ENCODE measurements around the gene ING3.

The ING3 gene
- total RNA-seq, result 33.7 to 38.4 (median 36.8) reads per million in 3 experiments

GRCh38 chr7:120950539-120951308 is at the start of gene ING3:
Gene ING3, plus strand, starts transcription at chr7:120950777. Its CDS starts 120 bp downstream, at chr7:120950897.
- peak; percentile 98 for DNase-seq

DNA sequence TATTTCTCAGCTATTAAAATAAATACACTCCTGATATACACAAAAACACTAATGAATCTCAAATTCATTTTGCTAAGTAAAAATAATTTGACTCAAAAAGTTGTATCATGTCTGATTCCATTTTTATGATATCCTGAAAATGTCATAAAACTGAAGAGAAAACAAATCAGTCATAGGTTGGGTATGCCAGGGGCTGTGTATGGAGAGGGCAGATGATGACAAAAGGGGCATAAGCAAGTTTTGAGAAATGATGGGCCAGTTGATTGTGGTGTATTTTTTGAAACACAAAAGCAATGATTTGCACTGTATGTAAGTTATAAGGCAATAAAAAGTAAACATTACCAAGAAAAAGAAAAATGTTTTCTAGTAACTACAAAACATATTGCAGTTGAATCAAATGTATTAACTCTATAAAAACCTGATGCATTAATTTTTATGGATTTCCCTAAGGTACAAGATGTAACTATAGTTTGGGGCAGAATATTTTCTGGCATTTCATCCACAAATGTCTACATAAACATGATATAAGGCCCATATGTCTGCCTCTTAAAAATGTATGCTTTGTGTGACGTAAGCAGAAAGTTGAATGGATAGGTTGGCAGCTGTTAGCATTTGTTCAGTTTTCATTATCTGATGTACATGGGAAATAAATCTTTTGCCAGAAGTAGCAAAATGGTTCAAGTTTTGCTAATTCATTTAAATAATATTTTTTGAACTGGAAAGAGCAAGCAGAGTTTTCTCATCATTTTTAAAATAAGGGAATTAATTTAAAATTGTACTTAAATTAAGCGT is 35.1 kb upstream of the ING3 start:
- no peak for DNase-seq

GRCh38 chr7:120916121-120916520 is 34.5 kb upstream of the ING3 start:
- no peak for DNase-seq

GRCh38 chr7:120916538-120916937 is 34.0 kb upstream of the ING3 start:
- DNase-seq, result no peak

GRCh38 chr7:120919466-120919865 is 31.1 kb upstream of the ING3 start:
- no peak for DNase-seq

DNA sequence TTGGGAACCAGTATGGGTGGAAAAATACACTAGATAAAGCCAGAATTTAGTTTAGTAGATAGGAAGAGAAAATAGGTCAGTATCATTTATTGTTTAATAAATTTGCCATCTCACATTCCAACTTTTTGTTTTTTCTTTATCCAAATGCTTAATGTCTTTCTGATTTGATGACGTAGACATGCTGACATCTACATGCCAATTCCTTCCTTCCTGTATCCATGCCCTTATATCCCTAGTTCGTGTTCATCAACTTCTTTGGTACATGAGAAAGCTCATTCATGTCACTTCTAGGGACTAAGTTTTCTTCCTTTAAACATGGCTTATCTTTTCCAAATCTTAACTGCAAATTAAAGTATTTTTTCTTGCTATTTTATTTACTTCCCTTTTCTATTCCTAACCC is 30.5 kb upstream of the ING3 start:
- no peak for DNase-seq

DNA sequence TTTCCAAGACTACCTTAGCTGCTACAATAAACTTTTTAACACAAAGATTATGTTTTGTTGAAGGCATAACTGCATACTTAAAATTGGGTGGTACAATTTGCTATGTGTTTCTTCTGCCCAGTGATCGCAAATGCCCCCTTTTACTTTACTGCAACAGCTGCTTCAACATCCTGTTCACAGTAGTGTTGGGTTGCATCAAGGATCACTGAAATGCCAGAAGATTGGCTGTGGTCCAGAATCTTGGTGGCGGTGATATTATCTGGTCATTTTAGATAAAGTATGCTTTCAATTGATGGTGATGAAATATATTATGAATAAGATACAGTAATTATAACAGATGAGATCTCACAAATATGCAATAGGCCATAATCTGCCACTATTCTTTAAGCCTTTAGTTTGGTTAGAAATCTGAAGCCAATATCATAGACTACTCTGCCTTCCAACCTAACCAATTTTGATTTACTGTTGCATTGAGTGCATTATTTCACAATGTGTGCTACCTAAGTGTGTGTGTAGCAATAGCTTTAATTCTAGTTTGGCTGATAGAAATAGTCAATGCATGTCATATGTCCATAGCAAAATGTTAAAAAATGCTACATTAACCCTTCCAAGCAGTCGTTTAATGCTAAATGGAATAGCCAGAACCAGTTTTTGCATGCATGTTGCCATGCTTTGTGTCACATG is 29.8 kb upstream of the ING3 start:
- no peak for DNase-seq

DNA sequence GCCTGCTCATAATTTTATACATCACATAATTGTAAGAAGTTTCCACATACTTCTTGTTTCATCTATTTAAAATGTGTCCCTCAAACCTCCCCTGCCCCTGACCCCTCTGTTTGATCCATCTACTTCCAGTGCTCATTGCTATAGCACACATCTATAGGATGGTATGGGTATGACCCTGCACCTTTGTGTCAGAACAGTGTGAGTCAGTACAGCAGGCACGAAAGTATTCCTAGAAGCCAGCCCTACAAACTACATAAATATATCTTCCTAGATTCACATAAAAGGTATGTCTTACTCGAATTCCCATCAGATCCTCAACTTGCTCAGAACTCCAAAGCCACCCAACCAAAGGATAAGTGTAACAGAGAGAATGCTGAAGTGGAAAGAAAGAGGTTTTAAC is 25.7 kb upstream of the ING3 start:
- DNase-seq, result no peak

GRCh38 chr7:120925392-120925791 is 25.2 kb upstream of the ING3 start:
- no peak for DNase-seq

DNA sequence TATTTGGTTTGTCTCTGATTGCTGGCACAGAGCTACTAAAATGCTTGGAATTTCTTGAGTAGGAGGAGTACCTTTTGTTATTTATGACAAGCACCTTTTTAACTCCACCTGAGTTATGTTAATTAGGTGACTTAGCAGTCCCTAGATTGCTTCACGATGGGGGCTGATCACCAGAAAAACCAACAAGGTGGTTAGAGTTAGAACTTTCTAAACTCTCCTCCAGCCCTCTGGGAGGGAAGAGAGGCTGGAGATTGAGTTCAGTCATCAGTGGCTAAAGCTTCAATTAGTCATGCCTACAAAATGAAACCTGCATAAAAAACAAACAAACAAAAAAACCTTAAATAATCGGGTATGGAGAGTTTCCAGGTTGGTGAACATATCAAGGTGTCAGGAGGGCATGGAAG is 23.6 kb upstream of the ING3 start:
- DNase-seq, result no peak

DNA sequence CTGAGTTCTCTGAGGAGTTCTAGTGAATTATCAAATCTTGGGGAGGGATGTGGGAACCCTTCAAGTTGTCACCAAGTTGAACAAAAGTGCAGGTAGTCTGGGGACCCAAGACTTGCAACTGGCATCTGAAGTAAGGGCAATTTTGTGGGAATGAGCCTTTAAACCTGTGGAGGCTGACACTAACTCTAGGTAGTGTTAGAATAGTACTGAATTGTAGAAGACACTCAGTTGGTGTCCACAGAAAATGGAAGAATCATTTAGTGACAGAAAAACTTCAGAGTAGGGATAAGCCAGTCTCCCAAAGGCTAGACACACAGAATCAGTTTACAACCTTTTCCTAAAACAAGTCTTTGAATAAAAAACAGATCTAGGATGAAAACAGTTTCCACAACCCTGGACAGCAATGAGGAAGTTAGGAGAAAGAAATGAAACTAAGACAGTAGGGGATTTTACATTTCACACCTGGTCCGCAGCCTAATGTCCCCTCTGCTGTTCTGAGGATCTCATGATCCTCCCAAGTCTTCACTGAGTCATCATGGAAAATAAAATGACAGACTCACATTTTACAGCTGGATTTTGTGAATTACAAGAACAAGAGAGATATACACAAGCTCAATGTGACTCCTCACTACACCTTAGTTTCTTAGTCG is 23.0 kb upstream of the ING3 start:
- no peak for DNase-seq

- no peak for DNase-seq
These were observed 19.3 kb upstream of the ING3 start for GRCh38 chr7:120931243-120931642.

- DNase-seq, result no peak
These were observed 17.1 kb upstream of the ING3 start for GRCh38 chr7:120933475-120933874.

DNA sequence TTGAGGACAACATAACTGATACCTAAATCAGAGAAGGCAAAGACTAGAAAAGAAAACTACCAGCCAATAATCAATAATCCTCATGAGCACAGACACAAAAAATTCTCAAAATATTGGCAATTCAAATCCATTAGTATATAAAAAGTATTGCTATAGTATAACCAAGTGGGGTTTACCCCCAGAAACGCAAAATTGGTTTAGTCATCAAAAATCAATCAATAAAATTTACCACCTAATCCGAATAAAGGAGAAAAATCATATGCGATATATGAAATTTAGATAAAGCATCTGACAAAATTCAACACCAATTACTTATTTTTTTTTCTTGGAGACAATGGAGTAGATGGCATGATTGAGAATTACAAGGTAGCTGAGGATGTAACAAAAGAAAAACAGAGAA is 11.2 kb upstream of the ING3 start:
- no peak for DNase-seq

- no peak for DNase-seq
These were observed 9.5 kb upstream of the ING3 start for GRCh38 chr7:120941064-120941463.

GRCh38 chr7:120941856-120942255 is 8.7 kb upstream of the ING3 start:
- no peak for DNase-seq

- DNase-seq, result no peak
These were observed 7.7 kb upstream of the ING3 start for GRCh38 chr7:120942861-120943260.

GRCh38 chr7:120944826-120945562 is 5.6 kb upstream of the ING3 start:
- no peak for DNase-seq

GRCh38 chr7:120947980-120948379 is 2.6 kb upstream of the ING3 start:
- DNase-seq, result no peak

DNA sequence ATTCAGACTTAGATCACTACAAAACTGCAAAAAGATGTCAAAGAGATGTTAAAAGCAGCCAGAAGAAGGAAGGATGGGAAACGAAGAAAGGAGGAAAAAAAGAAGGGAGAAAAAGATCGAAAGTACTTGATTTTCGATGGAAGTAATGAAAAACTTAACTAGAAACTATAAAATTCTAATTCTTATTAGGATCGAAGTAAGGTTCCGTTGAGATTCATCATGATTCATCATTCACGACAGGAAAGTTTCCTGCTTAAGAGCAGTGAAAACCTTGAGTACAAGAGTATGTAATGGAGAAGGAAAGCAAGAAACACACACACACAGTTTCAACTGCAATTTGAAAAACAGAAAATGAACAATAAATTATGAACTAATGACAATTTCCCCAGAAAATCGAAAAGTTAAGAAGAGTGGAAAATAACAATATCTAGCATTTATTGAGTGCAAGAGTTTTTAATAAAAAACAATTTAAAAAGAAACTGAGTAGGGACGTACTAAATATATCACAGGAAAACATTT is 1.1 kb upstream of the ING3 start:
- no peak for DNase-seq

DNA sequence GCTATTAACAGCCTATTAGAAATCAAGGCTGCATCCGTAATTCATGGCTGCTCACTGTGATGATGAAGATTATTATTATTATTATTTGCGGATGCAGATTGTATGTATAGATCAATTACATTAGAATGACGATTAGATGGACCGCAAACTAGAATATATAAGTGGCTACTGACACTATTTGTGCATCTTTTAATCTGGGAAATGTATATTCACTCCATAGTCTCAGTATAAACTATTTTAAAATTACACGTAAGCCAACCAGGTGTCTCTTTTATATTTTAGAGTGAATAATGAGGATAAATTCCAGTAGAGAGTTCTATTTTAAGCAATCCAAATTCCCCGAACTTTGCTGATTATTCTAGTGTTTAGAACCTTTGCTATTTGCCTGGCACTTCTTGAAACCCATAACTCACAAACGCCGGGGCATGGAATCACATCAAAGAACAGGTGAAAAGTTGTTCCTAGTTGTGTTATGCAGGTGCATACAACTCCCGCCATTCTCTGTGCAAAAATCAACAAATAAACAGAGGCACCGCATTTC is 509 bp upstream of the ING3 start:
- DNase-seq, result no peak

DNA sequence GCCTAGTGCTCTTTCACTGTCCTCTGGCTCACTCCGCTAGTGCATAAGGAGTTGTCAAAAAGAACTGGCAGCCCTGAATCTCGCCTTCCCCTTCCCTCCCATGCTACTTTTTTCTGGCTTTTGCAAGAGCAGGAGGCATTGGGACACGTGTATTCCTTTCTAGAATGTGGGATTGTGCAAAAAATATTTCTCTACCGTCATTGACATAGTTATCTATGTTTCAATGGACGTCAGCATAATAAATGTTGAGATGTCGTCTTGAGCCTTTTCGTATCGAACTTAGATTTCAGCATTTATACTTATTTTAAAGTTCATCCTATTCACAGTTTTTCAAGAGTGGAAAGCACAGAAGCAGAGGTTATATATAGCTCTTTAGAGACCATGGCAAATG is 727 bp downstream of the ING3 start:
- no peak for DNase-seq
